Karpas-422 (cell line): ENCODE data around the gene TTC23. TPM values are rescaled to one million over a fixed set of nuclear protein-coding genes. Genes with fewer than 3 reads are reported as not detected.
A peak's percentile ranks its signal among the peaks of the same experiment; 100 is the strongest.

Source experiments
- DNase-seq: peaks from one replicate; pipeline ENCODE4 v3.0.0-alpha.2; 2015
- H2AFZ ChIP-seq: fragments of 200-600 bp; sonication (generic); 2 replicates; pipeline ENCODE4 v1.6.1; 2014; ENCODE audit warnings: antibody characterized with exemption, low read length, mixed read lengths
- H3K27ac ChIP-seq: fragments of 200-600 bp; sonication (generic); 2 replicates; pipeline ENCODE4 v1.5.1; 2014; ENCODE audit warnings: mild to moderate bottlenecking, low read length, moderate library complexity
- H3K27me3 ChIP-seq: fragments of 200-600 bp; sonication (generic); 2 replicates; pipeline ENCODE4 v1.6.1; 2014; ENCODE audit warnings: low read length, mixed read lengths
- H3K36me3 ChIP-seq: fragments of 200-600 bp; sonication (generic); 2 replicates; pipeline ENCODE4 v1.6.1; 2014; ENCODE audit warnings: low read length, mixed read lengths; ENCODE audit not compliant: insufficient read depth
- H3K4me1 ChIP-seq: fragments of 200-600 bp; sonication (generic); 2 replicates; pipeline ENCODE4 v1.6.1; 2014; ENCODE audit warnings: mild to moderate bottlenecking, low read length, mixed read lengths
- H3K4me2 ChIP-seq: fragments of 200-600 bp; sonication (generic); 2 replicates; pipeline ENCODE4 v1.6.1; 2014; ENCODE audit warnings: low read length, low read depth, mild to moderate bottlenecking; ENCODE audit not compliant: poor library complexity, severe bottlenecking
- H3K4me3 ChIP-seq: fragments of 200-600 bp; sonication (generic); 2 replicates; pipeline ENCODE4 v1.5.1; 2014; ENCODE audit warnings: mild to moderate bottlenecking, antibody characterized with exemption, low read length, mixed read lengths
- H3K79me2 ChIP-seq: fragments of 200-600 bp; sonication (generic); 2 replicates; pipeline ENCODE4 v1.6.1; 2014; ENCODE audit warnings: mild to moderate bottlenecking, low read length, mixed read lengths
- H3K9ac ChIP-seq: fragments of 200-600 bp; sonication (generic); 2 replicates; pipeline ENCODE4 v1.6.0; 2014; ENCODE audit warnings: low read length
- H3K9me2 ChIP-seq: fragments of 200-600 bp; sonication (generic), shearing (Covaris generic); replicated peaks from 2 replicates; pipeline ENCODE4 v1.6.0; 2014; ENCODE audit warnings: mild to moderate bottlenecking, low read length, moderate library complexity; ENCODE audit not compliant: insufficient read depth
- H3K9me3 ChIP-seq: fragments of 300-700, 200-600 bp; sonication (generic); 2 replicates; pipeline ENCODE4 v1.6.1; 2014; ENCODE audit warnings: low read length, mixed read lengths
- H4K20me1 ChIP-seq: fragments of 200-600 bp; sonication (generic); 2 replicates; pipeline ENCODE4 v1.6.1; 2014; ENCODE audit warnings: mild to moderate bottlenecking, antibody characterized with exemption, low read length, low read depth; ENCODE audit not compliant: insufficient read depth
- total RNA-seq: library from RNA; depleted of rRNA; stranded (reverse); fragments of >200 nt; shearing (Covaris generic); gene quantifications from 2 replicates; pipeline ENCODE4 v1.2.3, GENCODE V29; 2014; ENCODE audit warnings: low replicate concordance; rRNA removed

The TTC23 gene
- total RNA-seq, 1 experiment from 2014 or later: 9.0 TPM

GRCh38 chr15:99090938-99091337 is 158.4 kb downstream of the TTC23 start:
- peaks cover 16% of the 10 kb centered on the region for H3K4me1 ChIP-seq
- H3K27ac ChIP-seq: no peak overlapping the region
- H3K9me2 ChIP-seq: no peaks in the 10 kb centered on the region
- DNase-seq: no peak
- H3K4me2 ChIP-seq: peak overlapping the region; percentile 52
- no peaks in the 10 kb centered on the region for H3K27me3 ChIP-seq
- H2AFZ ChIP-seq: no peak overlapping the region
- no peaks in the 10 kb centered on the region for H3K79me2 ChIP-seq
- no peak overlapping the region for H3K4me3 ChIP-seq
- no peaks in the 10 kb centered on the region for H4K20me1 ChIP-seq
- no peak overlapping the region for H3K9ac ChIP-seq
- no peaks in the 10 kb centered on the region for H3K36me3 ChIP-seq
- H3K9me3 ChIP-seq: no peaks in the 10 kb centered on the region

GRCh38 chr15:99090011-99090699 is 159.2 kb downstream of the TTC23 start:
- H3K4me1 ChIP-seq: peaks cover 16% of the 10 kb centered on the region
- no peaks in the 10 kb centered on the region for H4K20me1 ChIP-seq
- H3K27me3 ChIP-seq: no peaks in the 10 kb centered on the region
- DNase-seq: peak; percentile 87
- no peak overlapping the region for H3K9ac ChIP-seq
- no peak overlapping the region; the same call in 1 of the 2 replicates for H3K4me3 ChIP-seq
- H3K27ac ChIP-seq: no peak overlapping the region
- no peaks in the 10 kb centered on the region for H3K79me2 ChIP-seq
- H2AFZ ChIP-seq: no peak overlapping the region
- H3K36me3 ChIP-seq: no peaks in the 10 kb centered on the region
- peak overlapping the region; percentile 52 for H3K4me2 ChIP-seq
- H3K9me2 ChIP-seq: no peaks in the 10 kb centered on the region
- H3K9me3 ChIP-seq: no peaks in the 10 kb centered on the region

GRCh38 chr15:99087405-99087943 is 161.9 kb downstream of the TTC23 start:
- Histone ChIP-seq H3K9ac (no peak overlapping the region), H3K36me3 (no peaks in the 10 kb centered on the region), H3K4me3 (no peak overlapping the region), H3K9me3 (no peaks in the 10 kb centered on the region), H4K20me1 (no peaks in the 10 kb centered on the region), H3K9me2 (no peaks in the 10 kb centered on the region), H3K27ac (no peak overlapping the region), H3K4me2 (no peak overlapping the region), H3K27me3 (no peaks in the 10 kb centered on the region), H3K79me2 (no peaks in the 10 kb centered on the region), H2AFZ (no peak overlapping the region), H3K4me1 (peaks cover 16% of the 10 kb centered on the region)
- DNase-seq: no peak

- Histone ChIP-seq H3K27ac (no peak overlapping the region), H3K36me3 (no peaks in the 10 kb centered on the region), H3K4me2 (no peak overlapping the region), H3K9me3 (no peaks in the 10 kb centered on the region), H3K79me2 (no peaks in the 10 kb centered on the region), H3K9me2 (no peaks in the 10 kb centered on the region), H2AFZ (no peak overlapping the region), H3K27me3 (no peaks in the 10 kb centered on the region), H3K9ac (no peak overlapping the region), H3K4me1 (peaks cover 16% of the 10 kb centered on the region), H4K20me1 (no peaks in the 10 kb centered on the region), H3K4me3 (no peak overlapping the region)
- DNase-seq: no peak
Observed at GRCh38 chr15:99086327-99086667, 163.1 kb downstream of the TTC23 start.

Other genes starting within 250 kb of the TTC23 start
- not detected in 2 replicates for gene PGPEP1L, start 241.8 kb downstream of the TTC23 start, total RNA-seq
- not detected in 2 replicates for gene SYNM, start 144.5 kb downstream of the TTC23 start, total RNA-seq
- gene LRRC28, start 1.9 kb upstream of the TTC23 start, total RNA-seq: 35.4 and 88.0 TPM in 2 replicates